Astrocyte (in vitro differentiated cells and primary cell): ENCODE data around the gene PDS5B. TPM values are rescaled to one million over a fixed set of nuclear protein-coding genes. Genes with fewer than 3 reads are reported as not detected.

Experiments
- DNase-seq: peaks from one replicate; pipeline ENCODE4 v3.0.0-alpha.2; 2010; ENCODE audit warnings: low read depth
- FAIRE-seq: peaks from 2 replicates; lab custom pipeline; 2011; peaks lifted over from hg19 to GRCh38; lab: Jason Lieb, UNC
- H2AFZ ChIP-seq: 2 replicates; pipeline ENCODE4 v1.6.0; 2012; ENCODE audit warnings: low read depth, low read length, inconsistent platforms
- H3K27ac ChIP-seq: 2 replicates; pipeline ENCODE4 v1.5.1; 2011; ENCODE audit warnings: low read depth, low read length, inconsistent platforms
- H3K27me3 ChIP-seq: 2 replicates; pipeline ENCODE4 v1.6.0; 2011; ENCODE audit warnings: low read length, inconsistent platforms; ENCODE audit not compliant: insufficient read depth
- H3K36me3 ChIP-seq: 2 replicates; pipeline ENCODE4 v1.5.1; 2011; ENCODE audit warnings: low read length, inconsistent platforms; ENCODE audit not compliant: insufficient read depth
- H3K4me1 ChIP-seq: 2 replicates; pipeline ENCODE4 v1.5.1; 2011; ENCODE audit warnings: low read length, inconsistent platforms; ENCODE audit not compliant: insufficient read depth
- H3K4me2 ChIP-seq: 2 replicates; pipeline ENCODE4 v1.6.0; 2012; ENCODE audit warnings: low read length, inconsistent platforms
- H3K4me3 ChIP-seq: 2 replicates; pipeline ENCODE4 v1.5.1; 2011; ENCODE audit warnings: low read depth, mild to moderate bottlenecking, low read length, inconsistent platforms; ENCODE audit not compliant: insufficient read depth
- H3K79me2 ChIP-seq: 2 replicates; pipeline ENCODE4 v1.6.0; 2012; ENCODE audit warnings: mild to moderate bottlenecking, low read length, inconsistent platforms; ENCODE audit not compliant: insufficient read depth
- H3K9ac ChIP-seq: 2 replicates; pipeline ENCODE4 v1.6.0; 2012; ENCODE audit warnings: mild to moderate bottlenecking, low read length, inconsistent platforms
- H3K9me3 ChIP-seq: 2 replicates; pipeline ENCODE4 v1.5.1; 2012; ENCODE audit warnings: low read depth, mild to moderate bottlenecking, low read length, inconsistent platforms; ENCODE audit not compliant: insufficient read depth
- H4K20me1 ChIP-seq: 2 replicates; pipeline ENCODE4 v1.6.0; 2012; ENCODE audit warnings: low read length, inconsistent platforms; ENCODE audit not compliant: insufficient read depth
- H3K27ac Mint-ChIP-seq: one replicate; pipeline ENCODE4 v1.8.0; 2021; ENCODE audit warnings: mild to moderate bottlenecking, mixed read lengths; ENCODE audit not compliant: unreplicated experiment
- H3K27me3 Mint-ChIP-seq: one replicate; pipeline ENCODE4 v1.8.0; 2021; ENCODE audit warnings: low read depth, mixed read lengths; ENCODE audit not compliant: unreplicated experiment
- H3K36me3 Mint-ChIP-seq: one replicate; pipeline ENCODE4 v1.8.0; 2021; ENCODE audit warnings: low read depth, mixed read lengths; ENCODE audit not compliant: unreplicated experiment
- H3K4me1 Mint-ChIP-seq: one replicate; pipeline ENCODE4 v1.8.0; 2021; ENCODE audit warnings: low read depth, mixed read lengths; ENCODE audit not compliant: unreplicated experiment
- H3K4me3 Mint-ChIP-seq: one replicate; pipeline ENCODE4 v1.8.0; 2021; ENCODE audit warnings: mild to moderate bottlenecking, moderate library complexity, mixed read lengths; ENCODE audit not compliant: unreplicated experiment
- H3K9me3 Mint-ChIP-seq: one replicate; pipeline ENCODE4 v1.8.0; 2021; ENCODE audit warnings: mild to moderate bottlenecking, mixed read lengths; ENCODE audit not compliant: unreplicated experiment
- CTCF ChIP-seq: IDR thresholded peaks from 2 replicates; pipeline ENCODE4 v1.5.1; 2011; ENCODE audit warnings: low read depth, mild to moderate bottlenecking, inconsistent platforms, low read length, moderate library complexity; ENCODE audit not compliant: insufficient read depth
- EZH2 ChIP-seq: IDR thresholded peaks from 2 replicates; pipeline ENCODE4 v1.6.1; 2012; ENCODE audit warnings: mild to moderate bottlenecking, low read length, inconsistent platforms; ENCODE audit not compliant: insufficient read depth
- total RNA-seq: library from RNA; stranded (reverse); gene quantifications from 2 replicates; pipeline ENCODE4 v1.2.1, GENCODE V29; 2021

The PDS5B gene
- total RNA-seq, 1 donor from 2014 or later = 43.1 TPM

- TF ChIP-seq CTCF (no peak), EZH2 (no peak)
- Histone ChIP-seq H3K4me3 (no peak overlapping the region), H3K27ac (no peak overlapping the region), H3K36me3 (no peaks in the 10 kb centered on the region), H2AFZ (peak overlapping the region; percentile 52), H3K4me1 (peaks cover 13% of the 10 kb centered on the region), H3K27me3 (no peaks in the 10 kb centered on the region), H3K79me2 (no peaks in the 10 kb centered on the region), H3K9ac (no peak overlapping the region), H3K4me2 (no peak overlapping the region), H4K20me1 (no peaks in the 10 kb centered on the region), H3K9me3 (no peaks in the 10 kb centered on the region)
- Mint-ChIP-seq H3K4me1 (peaks cover 8% of the 10 kb centered on the region), H3K4me3 (no peak overlapping the region), H3K27ac (no peak overlapping the region), H3K27me3 (no peaks in the 10 kb centered on the region), H3K36me3 (no peaks in the 10 kb centered on the region), H3K9me3 (peaks cover 2% of the 10 kb centered on the region)
- FAIRE-seq (no peak), DNase-seq (no peak)
These were observed 236.5 kb downstream of the PDS5B start for GRCh38 chr13:32822771-32823170.

- no peak for TF ChIP-seq EZH2
- no peak for TF ChIP-seq CTCF
These were observed 237.3 kb downstream of the PDS5B start for GRCh38 chr13:32823597-32823996.

GRCh38 chr13:32824061-32824460 lies 237.8 kb downstream of the PDS5B start:
- Histone ChIP-seq H3K4me3 (no peak overlapping the region), H3K27ac (peak overlapping the region; percentile 64)
- H3K4me1 Mint-ChIP-seq = peaks cover 11% of the 10 kb centered on the region

More at GRCh38 chr13:32823597-32823996, 237.3 kb downstream of the PDS5B start:
- Histone ChIP-seq H2AFZ (no peak overlapping the region), H3K9ac (no peak overlapping the region), H3K36me3 (no peaks in the 10 kb centered on the region), H3K27ac (no peak overlapping the region), H3K79me2 (no peaks in the 10 kb centered on the region), H3K4me2 (no peak overlapping the region), H3K4me1 (peaks cover 13% of the 10 kb centered on the region), H3K4me3 (no peak overlapping the region), H3K27me3 (no peaks in the 10 kb centered on the region), H4K20me1 (no peaks in the 10 kb centered on the region), H3K9me3 (no peaks in the 10 kb centered on the region)
- Mint-ChIP-seq H3K4me3 (no peak overlapping the region), H3K27ac (no peak overlapping the region), H3K4me1 (peaks cover 8% of the 10 kb centered on the region), H3K36me3 (no peaks in the 10 kb centered on the region), H3K9me3 (no peaks in the 10 kb centered on the region), H3K27me3 (no peaks in the 10 kb centered on the region)
- no peak for FAIRE-seq
- DNase-seq = no peak

More at GRCh38 chr13:32824061-32824460, 237.8 kb downstream of the PDS5B start:
- H3K79me2 ChIP-seq = no peaks in the 10 kb centered on the region
- no peaks in the 10 kb centered on the region for H3K9me3 ChIP-seq
- H3K36me3 ChIP-seq = no peaks in the 10 kb centered on the region
- H3K36me3 Mint-ChIP-seq = no peaks in the 10 kb centered on the region
- H3K27me3 Mint-ChIP-seq = no peaks in the 10 kb centered on the region
- FAIRE-seq = no peak
- no peak for DNase-seq
- no peaks in the 10 kb centered on the region for H3K9me3 Mint-ChIP-seq
- H3K9ac ChIP-seq = peak overlapping the region; percentile 30
- peak overlapping the region; percentile 67 for H3K4me2 ChIP-seq
- no peak overlapping the region for H3K4me3 Mint-ChIP-seq
- H3K27me3 ChIP-seq = no peaks in the 10 kb centered on the region
- peaks cover 16% of the 10 kb centered on the region for H3K4me1 ChIP-seq
- peak overlapping the region; percentile 44 for H3K27ac Mint-ChIP-seq
- H2AFZ ChIP-seq = peak overlapping the region; percentile 40
- TF ChIP-seq EZH2 (no peak), CTCF (no peak)
- H4K20me1 ChIP-seq = no peaks in the 10 kb centered on the region
